IPS-18c (cell line): ENCODE data around the gene PRSS12.
"Not testable (repeated sequence)": the region's sequence is repeated elsewhere in the genome, so short reads cannot be mapped to it uniquely, and the experiment has no call there.

Experiments
- H3K4me3 ChIP-seq: 2 replicates; pipeline ENCODE4 v1.7.0; 2013; ENCODE audit warnings: low read depth, mild to moderate bottlenecking, low read length, moderate library complexity; ENCODE audit not compliant: insufficient read depth
- H3K9me3 ChIP-seq: one replicate; pipeline ENCODE4 v1.6.1; 2013; ENCODE audit warnings: mild to moderate bottlenecking, low read length, moderate library complexity; ENCODE audit not compliant: control insufficient read depth, insufficient read depth

Gene PRSS12

DNA sequence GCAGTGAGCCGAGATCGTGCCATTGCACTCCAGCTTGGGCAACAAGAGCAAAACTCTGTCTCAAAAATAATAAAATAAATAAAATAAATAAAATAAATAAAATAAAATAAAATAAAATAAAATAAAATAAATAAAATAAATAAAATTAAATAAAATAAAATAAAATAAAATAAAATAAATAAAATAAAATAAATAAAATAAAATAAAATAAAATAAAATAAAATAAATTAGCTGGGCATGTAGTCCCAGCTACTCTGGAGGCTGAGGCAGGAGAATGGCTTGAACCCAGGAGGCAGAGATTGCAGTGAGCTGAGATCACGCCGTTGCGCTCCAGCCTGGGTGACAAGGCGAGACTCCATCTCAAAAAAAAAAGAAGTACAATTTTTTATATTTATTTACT is 53.2 kb downstream of the PRSS12 start:
- not testable (repeated sequence) for H3K9me3 ChIP-seq, H3K4me3 ChIP-seq

DNA sequence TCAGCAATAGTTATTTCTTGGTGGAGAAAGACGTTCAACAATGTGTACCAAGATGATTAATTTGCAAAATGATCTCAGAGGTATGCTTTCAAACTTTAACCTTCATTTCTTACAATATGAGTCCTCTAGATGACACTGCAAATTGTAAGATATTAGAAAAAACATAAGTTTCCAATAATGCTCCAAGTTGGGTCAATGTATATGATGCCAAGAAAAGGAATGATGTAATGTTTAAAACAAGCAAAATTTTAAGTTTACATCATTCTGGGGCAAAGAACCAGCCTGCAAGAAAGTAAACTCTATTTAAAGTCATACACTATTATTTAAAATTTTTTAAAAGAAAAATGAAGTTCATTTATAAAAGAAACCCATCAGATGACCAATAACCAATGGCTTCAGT is 56.1 kb downstream of the PRSS12 start:
- Histone ChIP-seq H3K9me3 (no peaks in the 10 kb centered on the region), H3K4me3 (no peak overlapping the region)

DNA sequence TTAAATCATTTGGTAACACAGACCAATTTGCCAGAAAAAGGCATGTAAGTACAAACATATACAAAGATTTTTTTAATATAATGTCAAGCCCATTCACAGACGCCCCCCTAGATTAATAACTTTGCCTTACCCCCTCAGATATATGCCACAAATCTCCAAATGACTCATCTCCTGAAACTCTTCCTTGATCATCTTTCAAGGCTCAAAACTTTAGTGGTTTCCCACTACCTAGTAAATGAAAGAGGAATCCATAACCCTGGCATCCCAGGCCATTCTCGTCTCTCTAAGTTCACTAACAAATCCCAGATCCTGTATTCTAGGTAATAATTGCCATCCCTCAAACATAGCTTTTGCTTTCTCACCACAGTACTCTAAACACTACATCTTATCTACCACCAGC is 61.9 kb downstream of the PRSS12 start:
- no peaks in the 10 kb centered on the region for H3K9me3 ChIP-seq
- no peak overlapping the region for H3K4me3 ChIP-seq

DNA sequence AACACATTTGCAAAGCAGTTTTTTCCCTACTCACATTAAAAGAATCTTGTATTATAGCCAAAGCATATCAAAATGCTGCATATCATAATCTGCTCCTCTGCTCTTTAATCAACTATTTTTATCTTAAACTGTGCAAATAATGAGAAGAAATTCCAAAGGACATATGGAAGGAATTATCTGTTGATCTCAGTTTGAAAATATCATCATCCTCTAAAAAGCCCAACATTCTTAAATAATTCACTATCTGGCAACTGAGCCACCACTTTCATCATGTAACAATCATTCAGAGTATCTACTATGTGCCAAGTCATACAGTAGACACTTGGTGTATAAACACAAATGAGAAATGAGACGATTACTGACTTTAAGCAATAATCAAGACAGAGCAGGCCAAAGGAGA is 63.0 kb downstream of the PRSS12 start:
- Histone ChIP-seq H3K9me3 (no peaks in the 10 kb centered on the region), H3K4me3 (no peak overlapping the region)

DNA sequence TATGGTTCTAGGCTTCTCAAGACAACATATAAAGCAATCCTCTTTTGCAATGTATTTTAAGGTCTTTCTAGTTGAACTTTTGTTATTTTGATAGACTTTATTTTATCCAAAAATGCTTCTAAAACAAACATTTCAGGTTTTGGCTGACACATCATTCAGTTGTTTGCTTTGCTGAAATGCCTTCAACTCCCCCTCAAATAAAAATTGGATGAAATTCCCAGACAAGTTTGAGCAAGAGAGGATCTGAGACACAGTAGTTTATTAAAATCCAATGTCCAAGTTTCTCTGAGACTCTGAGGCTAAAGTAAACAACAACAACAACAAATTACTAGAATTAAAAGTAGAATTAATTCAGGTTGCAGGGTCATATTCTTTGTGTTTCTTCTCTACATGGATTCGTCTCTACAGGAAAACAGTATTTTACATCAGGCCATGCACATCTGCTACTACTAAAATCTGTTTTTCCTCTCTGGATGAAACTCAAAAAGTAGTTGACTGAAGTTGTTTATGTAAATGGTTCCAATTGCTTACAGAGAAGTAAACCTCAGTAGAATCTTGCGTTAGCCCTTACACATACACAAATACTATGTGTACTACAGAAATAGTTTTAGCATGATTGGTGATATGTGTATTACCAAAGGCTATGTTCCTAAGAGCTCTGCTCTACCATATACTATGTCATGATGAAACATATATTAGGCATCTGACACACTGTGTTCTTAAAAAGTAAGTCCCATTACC is 64.9 kb downstream of the PRSS12 start:
- no peaks in the 10 kb centered on the region for H3K9me3 ChIP-seq
- no peak overlapping the region for H3K4me3 ChIP-seq

DNA sequence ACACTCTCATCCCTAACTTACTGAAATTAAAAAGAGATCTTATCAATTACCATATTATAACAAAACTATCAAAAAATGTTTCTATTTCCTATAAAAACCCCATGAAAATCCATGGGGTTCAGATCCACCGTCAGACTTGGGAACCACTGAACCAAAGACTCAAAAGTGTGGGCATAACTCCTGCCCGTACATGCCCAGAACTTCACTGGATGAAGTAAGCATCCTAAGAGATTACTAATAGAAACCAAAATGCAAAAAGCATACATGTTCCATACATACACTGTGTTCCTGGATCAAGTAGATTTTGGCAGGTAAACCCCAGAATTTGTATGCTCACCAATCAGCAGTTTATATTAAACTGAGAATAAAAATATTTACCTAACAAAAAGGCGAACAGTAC is 66.1 kb downstream of the PRSS12 start:
- Histone ChIP-seq H3K4me3 (no peak overlapping the region), H3K9me3 (no peaks in the 10 kb centered on the region)

DNA sequence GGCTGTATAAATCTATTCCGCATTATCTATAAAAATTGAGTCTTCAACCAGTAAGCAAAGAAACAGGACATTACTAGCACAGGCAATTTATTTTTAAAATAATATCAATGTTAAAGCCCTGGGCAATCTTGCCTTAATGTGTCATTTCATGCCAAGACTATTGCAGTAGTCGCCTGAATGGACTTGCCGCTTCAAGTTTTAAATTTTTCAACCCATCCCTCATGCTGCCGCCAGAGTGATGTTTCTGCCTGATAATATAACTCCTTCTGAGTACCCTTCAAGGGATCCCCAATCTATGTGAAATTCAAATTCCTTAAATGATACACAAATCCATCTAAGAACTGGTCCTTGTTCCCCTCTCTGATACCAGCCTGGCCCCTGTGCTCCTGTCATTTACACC is 66.9 kb downstream of the PRSS12 start:
- H3K9me3 ChIP-seq = no peaks in the 10 kb centered on the region
- no peak overlapping the region for H3K4me3 ChIP-seq

DNA sequence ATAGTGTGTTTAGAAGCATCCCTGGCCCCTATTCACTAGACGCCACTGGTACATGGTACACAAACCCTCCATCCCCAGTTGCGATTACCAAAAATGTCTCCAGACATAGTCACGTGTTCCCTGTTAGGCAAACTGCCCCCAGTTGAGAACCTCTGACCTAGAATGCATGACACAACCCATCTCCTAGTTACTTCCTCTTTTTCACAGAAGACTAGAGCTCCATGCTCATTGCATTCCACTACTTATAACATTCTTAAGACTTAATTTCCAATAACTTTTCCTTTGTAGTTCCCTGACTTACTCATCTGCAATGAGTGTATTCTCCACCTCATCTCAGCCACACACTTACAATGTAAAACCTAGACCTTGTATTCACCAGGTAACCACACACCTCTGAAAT is 68.6 kb downstream of the PRSS12 start:
- Histone ChIP-seq H3K9me3 (no peaks in the 10 kb centered on the region), H3K4me3 (no peak overlapping the region)

DNA sequence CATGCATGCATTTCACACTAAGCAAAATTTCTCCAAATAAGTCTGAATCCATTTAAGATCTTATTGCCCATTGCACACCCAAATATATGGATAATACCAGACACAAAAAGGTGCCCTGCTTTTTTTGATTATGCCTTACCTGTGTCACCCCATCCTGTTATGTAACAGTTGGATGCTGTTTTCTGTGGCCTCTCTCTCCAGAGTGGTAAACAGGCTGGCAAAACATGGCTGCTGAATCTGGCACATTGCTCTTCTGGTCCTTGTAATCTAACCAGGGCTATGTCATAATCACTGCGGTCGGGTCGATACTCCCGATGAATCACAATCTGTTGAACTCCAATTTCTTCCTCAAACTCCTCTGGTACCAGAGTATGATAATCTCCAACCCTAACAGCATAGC is 70.1 kb downstream of the PRSS12 start:
- no peaks in the 10 kb centered on the region for H3K9me3 ChIP-seq
- no peak overlapping the region for H3K4me3 ChIP-seq

DNA sequence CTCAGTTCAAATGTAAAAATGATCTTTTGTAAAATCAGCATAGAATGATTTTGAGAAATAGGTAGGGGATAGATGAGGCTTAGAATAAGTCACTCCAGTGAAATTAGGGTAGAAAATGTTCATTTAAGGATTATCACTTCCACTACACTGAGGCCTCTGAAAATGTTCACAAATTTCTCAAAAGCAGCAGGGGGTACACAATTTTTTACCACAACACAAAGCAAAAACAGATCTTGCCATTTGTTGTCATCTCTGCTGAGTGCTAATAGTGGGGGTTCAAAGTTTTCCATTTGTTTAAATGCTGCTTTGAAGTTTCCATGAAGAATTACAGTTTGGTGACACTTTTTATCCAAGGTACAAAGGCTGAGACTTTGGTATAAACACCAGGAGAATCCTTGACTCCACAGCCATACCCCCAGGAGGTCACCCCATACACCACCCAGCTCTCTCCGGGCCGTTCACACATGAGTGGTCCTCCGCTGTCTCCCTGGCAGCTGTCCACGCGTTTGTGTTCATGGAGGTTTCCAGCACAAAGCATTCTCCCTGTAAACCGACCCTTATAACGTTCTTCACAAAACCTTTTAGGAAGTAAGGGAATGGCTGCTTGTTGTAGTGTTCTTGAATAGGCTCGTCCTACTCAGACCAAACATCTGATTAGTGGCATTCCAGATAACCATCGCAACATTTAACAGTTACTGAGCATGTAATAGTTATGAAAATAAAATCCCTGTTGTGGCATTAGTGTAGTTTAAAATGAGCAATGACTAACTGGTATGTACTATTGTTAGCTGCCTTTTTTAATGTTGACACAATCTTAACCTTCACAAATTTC is 71.0 kb downstream of the PRSS12 start:
- Histone ChIP-seq H3K9me3 (no peaks in the 10 kb centered on the region), H3K4me3 (no peak overlapping the region)

DNA sequence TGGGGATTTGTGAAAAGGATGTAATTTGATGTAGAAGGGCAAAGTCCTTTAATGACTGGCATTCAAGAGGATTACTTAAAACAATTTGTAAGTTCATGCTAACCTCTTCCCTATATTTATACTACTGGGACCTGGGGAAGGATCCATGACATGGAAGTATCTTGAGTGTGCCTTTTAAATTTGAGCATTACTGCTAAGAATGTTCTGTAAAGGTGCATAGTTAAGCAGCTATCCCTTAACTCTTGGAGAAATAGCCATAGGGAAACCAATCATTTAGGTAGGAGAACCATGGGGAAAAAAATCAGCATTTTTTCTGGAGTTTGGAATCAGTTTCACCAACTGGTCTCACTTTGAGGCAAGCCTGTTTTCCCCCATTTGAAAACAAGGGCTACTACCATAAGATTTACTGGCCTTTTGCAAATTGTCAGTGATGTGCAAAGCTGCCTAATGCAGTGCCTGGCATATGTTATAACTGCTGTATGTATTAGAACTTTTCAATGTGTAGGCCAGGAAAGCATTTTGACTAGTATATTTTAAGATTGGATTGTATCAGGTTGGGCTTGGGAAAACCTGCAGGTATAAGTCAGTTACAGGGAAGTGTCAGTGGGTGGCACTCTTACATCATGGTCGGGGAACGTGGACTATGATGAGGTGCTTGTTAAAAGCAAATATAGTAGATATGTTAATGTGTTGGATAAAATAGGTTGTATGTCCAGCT is 72.1 kb downstream of the PRSS12 start:
- H3K9me3 ChIP-seq = no peaks in the 10 kb centered on the region
- H3K4me3 ChIP-seq = no peak overlapping the region

DNA sequence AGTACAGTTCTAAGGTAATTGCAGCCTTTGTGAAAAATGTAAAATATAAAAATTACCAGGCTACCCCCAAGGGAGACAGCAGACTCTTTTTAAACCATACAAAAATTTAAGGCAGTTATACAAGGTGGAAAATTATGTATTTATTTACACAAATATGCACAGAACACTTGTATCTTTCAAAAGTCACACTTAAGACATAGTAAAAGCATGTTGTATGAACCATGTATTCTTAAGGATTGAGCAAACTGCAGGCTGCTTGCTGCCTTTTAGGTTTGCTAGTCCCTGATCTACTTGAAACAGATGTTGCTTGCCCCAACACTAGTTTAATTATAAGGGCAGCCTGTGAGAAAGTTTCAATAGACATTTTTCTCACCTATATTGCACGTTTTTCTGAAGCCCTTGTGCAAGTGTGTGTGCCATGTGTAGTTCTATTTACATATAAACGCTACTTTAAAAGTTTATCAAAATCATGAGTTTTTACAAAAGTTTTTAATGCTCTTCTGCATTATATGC is 72.8 kb downstream of the PRSS12 start:
- no peaks in the 10 kb centered on the region for H3K9me3 ChIP-seq
- H3K4me3 ChIP-seq = peak overlapping the region; percentile 88; the same call in 1 of the 2 replicates

DNA sequence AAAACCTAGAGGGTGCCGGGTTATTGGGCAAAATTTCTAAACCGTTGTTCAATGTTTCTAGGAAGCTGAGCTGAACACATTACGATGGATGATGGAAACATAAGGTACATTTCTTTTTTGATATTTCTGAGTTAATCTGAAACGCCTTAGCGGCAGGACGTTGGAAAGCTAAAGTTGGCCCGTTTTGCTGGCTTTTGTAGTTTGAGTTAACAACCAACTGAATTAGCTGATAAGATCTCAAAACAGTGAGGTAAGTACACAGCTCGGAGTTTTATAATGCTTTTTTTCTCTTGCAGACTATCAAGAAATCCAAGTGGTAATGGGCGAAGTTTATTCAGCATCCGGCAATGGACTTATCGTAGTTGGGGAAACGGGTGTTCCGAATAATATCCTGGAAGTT is 73.5 kb downstream of the PRSS12 start:
- H3K4me3 ChIP-seq = peak overlapping the region; percentile 88

DNA sequence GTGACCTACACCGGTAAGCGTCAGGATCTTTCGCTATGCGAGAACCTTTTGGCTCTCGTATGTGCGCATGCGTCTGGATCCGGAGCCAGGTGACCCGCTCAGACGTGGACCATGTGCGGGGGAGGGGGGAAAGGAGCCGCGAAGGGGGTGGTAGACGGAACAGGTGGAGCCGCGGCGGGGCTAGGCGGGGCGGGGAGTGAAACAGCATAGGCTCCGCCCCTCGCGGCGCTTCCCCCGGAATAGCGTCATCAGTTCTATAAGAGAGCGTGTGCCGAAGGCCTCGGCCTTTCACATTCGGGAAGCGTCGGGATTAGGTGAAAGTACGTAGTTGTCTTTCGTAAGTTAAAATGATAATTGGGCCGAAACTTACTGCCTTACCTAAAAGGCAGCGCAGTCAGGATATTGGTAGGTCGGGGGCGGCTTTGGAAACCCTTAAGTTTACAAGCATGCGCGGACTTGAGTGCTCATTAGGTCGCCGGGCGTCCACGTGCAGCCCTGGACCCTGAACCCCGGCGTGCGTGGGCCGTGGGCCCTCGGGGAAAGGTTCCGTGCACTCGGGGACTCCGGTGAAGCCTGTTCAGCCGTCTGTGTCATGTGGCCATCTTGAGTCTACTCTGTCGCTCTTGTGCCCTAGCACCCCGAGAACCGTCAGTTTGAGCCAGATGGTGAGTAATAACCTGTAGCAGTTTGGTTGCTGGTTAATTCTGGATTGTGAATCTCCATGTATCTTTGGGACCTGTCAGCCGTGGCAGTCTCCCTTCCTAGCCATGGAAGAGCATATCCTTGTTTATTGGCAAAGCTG is 74.1 kb downstream of the PRSS12 start:
- H3K9me3 ChIP-seq = no peaks in the 10 kb centered on the region
- H3K4me3 ChIP-seq = peak overlapping the region; percentile 88

More for the DNA sequence above, 73.5 kb downstream of the PRSS12 start:
- no peaks in the 10 kb centered on the region for H3K9me3 ChIP-seq

DNA sequence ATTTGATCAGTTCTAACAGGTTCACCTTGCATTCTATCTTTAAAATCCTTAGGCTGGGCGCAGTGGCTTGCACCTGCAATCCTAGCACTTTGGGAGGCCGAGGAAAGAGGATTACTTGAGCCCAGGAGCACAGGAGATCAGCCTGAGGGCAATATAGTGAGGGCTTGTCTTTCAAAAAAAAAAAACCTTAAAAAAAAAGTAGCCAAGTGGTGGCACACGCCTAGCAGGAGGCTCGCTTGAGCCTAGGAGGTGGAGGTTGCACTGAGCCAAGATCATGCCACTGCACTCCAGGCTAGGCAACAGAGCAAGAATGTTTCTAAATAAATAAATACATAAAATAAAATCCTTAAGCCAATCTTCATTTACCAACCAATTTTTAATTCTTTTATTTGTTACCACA is 75.6 kb downstream of the PRSS12 start:
- no peak overlapping the region for H3K4me3 ChIP-seq

DNA sequence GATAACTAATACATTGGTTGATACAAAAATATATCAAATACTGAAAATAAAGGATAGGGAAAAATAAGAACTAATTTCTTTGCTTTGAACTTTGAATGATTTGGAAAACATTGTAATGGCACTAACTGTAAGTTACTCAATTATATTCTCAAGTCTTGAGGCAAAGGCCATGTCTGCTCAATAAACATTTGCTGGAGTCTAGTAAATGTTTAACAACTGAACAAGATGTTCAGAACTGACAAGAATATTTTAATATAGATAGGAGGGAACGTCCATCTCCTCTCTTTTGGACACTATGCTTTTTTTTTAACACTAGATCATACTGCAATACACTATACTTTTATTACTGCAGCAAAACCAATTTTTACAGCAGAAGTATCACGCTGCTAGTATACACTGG is 76.2 kb downstream of the PRSS12 start:
- no peak overlapping the region for H3K4me3 ChIP-seq
- no peaks in the 10 kb centered on the region for H3K9me3 ChIP-seq

More for the DNA sequence above, 75.6 kb downstream of the PRSS12 start:
- H3K9me3 ChIP-seq = no peaks in the 10 kb centered on the region

DNA sequence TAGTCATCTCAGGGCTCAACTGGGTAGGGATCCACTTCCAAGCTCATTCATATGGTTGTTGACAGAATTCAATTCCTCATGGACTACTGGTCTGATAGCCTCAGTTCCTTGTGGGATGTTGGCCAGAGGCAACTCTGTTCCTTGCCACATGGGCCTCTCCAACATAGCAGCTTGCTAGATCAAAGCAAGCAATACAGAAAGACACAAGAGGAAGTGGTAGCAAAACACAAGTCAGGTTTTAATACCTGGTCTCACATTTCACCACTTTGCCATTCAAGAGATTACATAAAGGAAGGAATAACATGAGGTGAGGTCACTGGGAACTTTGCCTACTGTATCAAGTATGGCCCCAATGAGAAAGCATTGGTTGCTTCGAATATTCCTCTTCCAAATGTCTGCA is 79.2 kb downstream of the PRSS12 start:
- no peak overlapping the region for H3K4me3 ChIP-seq
- H3K9me3 ChIP-seq = no peaks in the 10 kb centered on the region
